SH-SY5Y (cell line): ENCODE results near the gene CABP4.

Experiments used
- GATA2 ChIP-seq: IDR thresholded peaks from 2 replicates; pipeline ENCODE4 v1.6.1; 2011; ENCODE audit warnings: mild to moderate bottlenecking, low read depth, low read length
- GATA3 ChIP-seq: IDR thresholded peaks from 2 replicates; pipeline ENCODE4 v1.6.1; 2011; ENCODE audit warnings: low read depth, mild to moderate bottlenecking, low read length, moderate library complexity

- TF ChIP-seq GATA3: no peak
- no peak for TF ChIP-seq GATA2
Observed at GRCh38 chr11:67482827-67483798, 28.0 kb downstream of the CABP4 start, which contains the start of gene AIP.
